Measurements from ENCODE around the gene HELB. TPM values are rescaled to one million over a fixed set of nuclear protein-coding genes. Genes with fewer than 3 reads are reported as not detected.

HELB gene
- polyA plus RNA-seq, 3 donors = 2.6 to 6.1 (median 4.4) TPM

DNA sequence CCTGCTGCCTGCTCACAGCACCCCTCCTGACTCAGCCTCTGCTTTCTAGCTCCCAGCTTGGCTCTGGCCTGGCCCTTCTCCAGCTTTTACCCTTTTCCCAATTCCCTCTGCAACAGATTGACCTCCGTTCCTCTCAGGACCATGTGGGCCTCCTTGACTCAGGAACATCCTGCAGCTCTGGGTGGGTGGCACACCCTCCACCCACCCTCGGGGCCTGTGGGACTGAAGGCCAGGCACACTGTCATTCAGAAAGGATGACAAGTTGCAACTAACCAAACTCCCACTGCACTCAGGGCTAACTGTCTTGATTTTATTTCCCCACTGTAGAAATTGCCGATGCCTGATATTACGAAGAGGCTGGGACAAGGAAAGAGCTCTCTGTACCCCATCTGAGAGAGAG lies 59.4 kb downstream of the HELB start:
- DNase-seq = no peak

DNA sequence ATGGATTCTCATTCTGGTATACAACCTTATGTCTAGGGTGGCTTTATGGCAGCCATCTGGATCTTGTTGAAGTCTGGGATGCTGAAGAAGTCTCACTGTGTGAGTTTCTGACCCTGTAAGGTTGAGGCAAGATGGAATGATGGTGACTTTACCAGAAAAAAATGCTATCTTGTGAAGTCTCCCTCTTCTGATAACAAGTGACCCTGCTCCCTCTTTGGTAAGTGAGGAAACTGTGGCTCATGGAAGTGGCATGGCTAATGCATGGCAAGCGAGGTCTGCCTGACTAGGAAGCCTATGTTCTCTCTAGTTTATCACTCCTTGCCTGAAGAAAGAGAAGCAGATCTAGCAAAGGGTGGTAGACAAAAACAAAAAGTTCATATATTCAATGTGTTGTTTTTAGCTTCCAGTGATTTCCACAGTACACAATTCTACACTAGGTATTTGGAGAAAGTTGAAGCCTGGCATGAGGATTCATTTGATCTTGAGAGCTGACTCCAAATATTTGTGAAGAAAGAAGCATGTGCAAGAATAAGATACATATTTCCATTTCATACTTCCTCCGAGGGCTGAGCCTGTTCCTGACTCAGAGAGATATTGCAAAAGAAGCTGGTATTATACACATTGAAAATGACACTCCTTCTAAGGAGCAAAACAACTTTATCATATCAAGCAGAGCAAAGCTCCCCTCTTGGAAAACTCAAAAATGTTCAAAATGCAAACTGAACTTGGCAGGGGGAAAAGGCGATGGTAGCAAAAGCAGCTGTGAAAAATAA lies 63.6 kb downstream of the HELB start:
- DNase-seq = no peak

DNA sequence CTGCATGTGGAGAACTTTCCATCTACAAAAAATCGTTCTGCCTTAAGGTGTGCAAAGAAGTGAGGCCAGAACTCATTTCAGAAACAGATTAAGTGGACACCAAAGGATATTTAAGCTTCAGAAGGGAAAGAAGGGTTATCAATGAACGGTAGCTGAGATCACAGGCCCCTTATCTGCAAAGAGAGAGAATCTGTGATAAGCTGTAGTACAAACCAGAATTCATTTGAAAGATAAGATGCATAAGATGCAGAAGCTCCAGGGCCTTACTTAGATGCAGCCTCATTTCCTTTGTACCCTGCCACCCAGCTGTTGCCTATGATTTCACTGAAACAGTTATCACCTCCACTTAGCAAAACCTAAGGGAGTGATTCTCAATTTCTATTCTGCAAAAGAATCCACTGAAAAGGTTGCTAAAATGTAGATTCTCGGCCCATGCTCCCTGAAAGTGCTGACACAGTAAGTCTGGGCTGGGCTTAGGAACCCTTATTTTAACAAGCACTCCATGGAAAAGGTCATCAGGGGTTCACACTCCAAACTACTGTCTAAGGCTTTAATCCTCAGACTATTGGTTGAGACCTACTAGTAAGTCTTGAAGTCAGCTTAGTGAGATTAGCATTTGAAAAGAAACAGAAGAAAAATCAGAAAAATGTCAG lies 64.8 kb downstream of the HELB start:
- DNase-seq = no peak

DNA sequence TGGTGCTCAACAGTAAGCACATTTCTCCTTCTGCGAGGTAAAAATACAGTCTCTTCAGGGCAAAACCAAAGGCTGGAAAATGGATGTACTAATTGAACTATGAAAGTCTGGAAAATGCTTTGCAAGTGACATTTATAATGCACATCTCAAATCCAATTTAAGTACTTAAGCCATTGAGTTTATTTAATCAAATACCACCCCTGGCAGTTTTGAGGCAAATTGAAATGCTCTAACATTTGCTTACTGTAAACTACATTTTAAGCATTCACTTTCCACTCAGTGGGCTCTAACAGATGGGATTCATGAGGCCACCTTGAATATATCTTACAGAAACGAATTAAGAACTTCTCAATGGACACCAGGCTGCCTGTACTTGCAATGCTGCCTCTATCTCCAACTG lies 69.7 kb downstream of the HELB start:
- no peak for DNase-seq

DNA sequence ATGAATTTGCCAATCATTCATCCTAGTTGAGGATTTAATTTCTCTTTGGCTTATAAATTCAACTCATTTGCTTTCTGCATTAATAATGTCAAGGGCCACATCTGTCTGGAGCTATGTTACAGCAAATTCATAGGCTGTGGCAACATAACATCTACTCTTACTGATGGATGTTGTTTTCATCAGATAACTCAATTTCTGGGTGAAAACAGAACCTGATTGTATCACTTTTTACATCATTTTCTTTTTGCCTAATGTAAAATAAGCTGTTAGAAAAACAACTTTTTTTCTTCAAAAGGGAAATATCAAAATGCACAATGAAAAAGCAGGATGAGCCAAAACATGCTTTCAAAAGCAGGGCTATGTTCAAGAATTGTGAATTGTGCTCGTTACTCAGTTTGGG lies 73.3 kb downstream of the HELB start:
- DNase-seq = no peak

DNA sequence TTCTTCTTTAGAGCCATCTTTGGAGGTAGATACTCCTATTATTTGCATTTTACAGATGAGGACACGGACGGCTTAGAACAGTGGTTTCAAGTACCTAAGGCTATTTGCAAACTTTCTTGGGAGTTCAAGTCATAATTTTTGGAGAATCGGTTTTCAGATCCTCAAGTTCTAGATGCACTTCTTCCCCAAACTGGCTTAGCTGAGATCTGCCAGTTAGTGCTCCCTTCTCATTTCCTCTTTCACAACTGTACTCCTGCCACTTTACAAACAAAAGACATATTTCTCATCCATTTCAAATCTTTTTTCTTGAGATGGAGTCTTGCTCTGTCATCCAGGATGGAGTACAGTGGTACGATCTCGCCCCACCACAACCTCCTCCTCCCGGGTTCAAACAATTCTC lies 77.3 kb downstream of the HELB start:
- no peak for DNase-seq

DNA sequence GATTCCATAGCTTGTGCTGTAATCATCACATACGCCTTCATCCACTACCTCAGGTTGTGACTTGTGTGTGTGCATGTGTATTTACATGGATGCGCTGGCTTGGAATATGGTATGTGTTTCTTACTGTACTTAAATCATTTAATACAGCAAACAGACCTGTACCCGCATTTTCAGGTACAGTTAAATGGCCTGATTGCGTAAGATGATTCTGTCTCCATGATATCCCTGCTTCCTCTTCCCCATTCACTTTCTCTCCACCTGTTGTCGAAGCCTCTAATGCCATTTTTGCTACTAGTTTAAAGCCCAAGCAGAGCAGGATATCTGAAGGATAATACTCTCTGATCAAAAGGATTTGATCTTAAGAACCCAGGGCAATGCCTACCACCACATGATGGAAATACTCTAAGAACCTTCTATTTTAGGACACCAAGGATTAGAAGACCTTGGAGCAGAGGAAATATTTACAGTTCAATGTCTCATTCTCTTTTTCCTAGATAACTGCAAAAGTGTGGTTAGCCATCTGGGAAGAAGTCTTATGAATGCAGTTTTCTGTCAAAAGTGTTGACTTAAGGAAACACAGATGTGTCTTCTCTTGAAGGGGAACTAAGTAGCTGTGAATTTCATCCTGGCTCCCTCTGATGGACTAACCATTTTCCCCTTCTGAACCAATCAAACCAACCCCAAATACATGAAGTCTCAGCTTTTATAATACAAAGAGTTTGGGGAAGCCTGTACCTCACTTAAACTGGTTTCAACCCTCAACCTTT lies 78.7 kb downstream of the HELB start:
- DNase-seq = no peak

DNA sequence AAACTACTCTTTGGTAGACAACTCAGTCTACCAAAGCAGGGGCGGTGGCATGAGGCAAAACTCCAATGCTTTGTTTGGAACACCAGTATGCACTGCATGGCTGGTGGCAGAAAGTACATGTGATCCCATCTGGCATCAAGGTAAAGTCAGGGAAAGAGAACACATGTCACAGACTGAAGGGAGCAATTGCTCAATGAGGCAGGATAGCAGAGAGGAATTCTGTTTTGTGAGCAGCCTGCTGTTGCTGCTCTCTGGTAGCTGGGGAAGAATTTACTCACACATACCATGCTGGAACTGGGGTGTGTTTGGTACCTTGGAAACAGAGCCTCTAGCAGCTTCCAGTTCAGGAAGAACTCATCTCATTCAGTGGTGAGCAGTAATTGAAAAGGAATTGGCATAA lies 84.8 kb downstream of the HELB start:
- DNase-seq = no peak

Other genes starting within 250 kb of the HELB start
- 10 to 100 TPM; 24.1 to 32.5 (median 29.5) TPM for gene LLPH, start 171.7 kb upstream of the HELB start, polyA plus RNA-seq (ENCODE audit: insufficient read length in 3 of 3)
- 100 to 1,000 TPM; 122 to 128 (median 126) TPM for gene TMBIM4, start 132.5 kb upstream of the HELB start, polyA plus RNA-seq (ENCODE audit: insufficient read length in 3 of 3)
- 1 to 10 TPM; 2.9 to 4.4 (median 3.8) TPM for gene IRAK3, start 113.3 kb upstream of the HELB start, polyA plus RNA-seq (ENCODE audit: insufficient read length in 3 of 3)